Kidney (tissue), 14 donors: ENCODE measurements around the gene CHD2. TPM values are rescaled to one million over a fixed set of nuclear protein-coding genes. Genes with fewer than 3 reads are reported as not detected.
"Not testable (repeated sequence)": the region's sequence is repeated elsewhere in the genome, so short reads cannot be mapped to it uniquely, and the experiment has no call there.

Source experiments
- DNase-seq, 5 donors: peaks; one replicate each; pipeline ENCODE4 v3.0.0-alpha.2; 2013 to 2020
- FAIRE-seq: peaks from 2 replicates; lab custom pipeline; 2012; peaks lifted over from hg19 to GRCh38; lab: Jason Lieb, UNC
- H3K27ac ChIP-seq, 2 donors: one replicate each; pipeline ENCODE4 v1.7.0; 2013; ENCODE audit warnings: low read depth in 2 of 2, low read length in 2 of 2, inconsistent platforms in 1 of 2
- H3K27me3 ChIP-seq: one replicate; pipeline ENCODE4 v1.7.1; 2013; ENCODE audit warnings: low read length, inconsistent platforms; ENCODE audit not compliant: control insufficient read depth, insufficient read depth
- H3K36me3 ChIP-seq, 3 donors: one replicate each; pipeline versions ENCODE4 v1.7.0 to v1.7.1; 2013; ENCODE audit warnings: low read length in 3 of 3, control low read depth in 1 of 3, inconsistent platforms in 1 of 3; ENCODE audit not compliant: insufficient read depth in 3 of 3, control insufficient read depth in 2 of 3
- H3K4me1 ChIP-seq, 3 donors: one replicate each; pipeline versions ENCODE4 v1.7.0 to v1.7.1; 2013; ENCODE audit warnings: low read length in 3 of 3, inconsistent platforms in 1 of 3, low read depth in 1 of 3; ENCODE audit not compliant: control insufficient read depth in 2 of 3, insufficient read depth in 2 of 3
- H3K4me3 ChIP-seq, 3 donors: one replicate each; pipeline versions ENCODE4 v1.7.0 to v1.8.1; 2013; ENCODE audit warnings: low read length in 3 of 3, control low read depth in 1 of 3, inconsistent platforms in 1 of 3
- H3K9ac ChIP-seq, 3 donors: one replicate each; pipeline versions ENCODE4 v1.7.0 to v1.7.1; 2013; ENCODE audit warnings: low read length in 3 of 3, control low read depth in 1 of 3, inconsistent platforms in 1 of 3
- H3K9me3 ChIP-seq, 3 donors: one replicate each; pipeline versions ENCODE4 v1.7.0 to v1.7.1; 2013; ENCODE audit warnings: low read length in 3 of 3, control low read depth in 1 of 3, inconsistent platforms in 1 of 3; ENCODE audit not compliant: control insufficient read depth in 2 of 3, insufficient read depth in 1 of 3
- intact Hi-C: fragments of 100-400 bp; cut with DNase I; formaldehyde crosslinking; loops from one replicate; pipeline ENCODE4 v1.11.1; 2022
- polyA plus RNA-seq: library from polyadenylated mRNA; stranded (reverse); fragments of 350-450 nt; fragmentation: Illumina TruSeq; extraction: RNeasy Lipid Tissue Mini Kit (QIAGEN cat#74804); gene quantifications from one replicate; pipeline ENCODE4 v1.2.3, GENCODE V29; 2014; ENCODE audit warnings: low read depth, low replicate concordance; ENCODE audit not compliant: insufficient read depth
- total RNA-seq: library from RNA; stranded (reverse); fragmentation: NEBNext Ultra II Directional; extraction: Animal tissue kit (Norgen Biotek cat#: 25700); gene quantifications from one replicate; pipeline ENCODE4 v1.2.1, GENCODE V29; 2021
- TF ChIP-seq, protein P1 (sequence below): IDR thresholded peaks from 3 replicates; pipeline ENCODE4 v1.5.1; 2012; ENCODE audit warnings: mild to moderate bottlenecking, moderate library complexity, borderline replicate concordance; ENCODE audit not compliant: insufficient read depth; ENCODE audit errors: extremely low read depth
- donor health status: control.
- donor health status: control.
- donor health status: control.
- donor health status: control.
- donor health status: control.
- donor health status: DM: yes; HTN: yes; CAD: no.
- donor health status: Normal renal cell carcinoma (clear cell type).

The CHD2 gene
- total and polyA plus RNA-seq, 2 donors from 2014 or later, result 22.5 to 137 TPM

DNA sequence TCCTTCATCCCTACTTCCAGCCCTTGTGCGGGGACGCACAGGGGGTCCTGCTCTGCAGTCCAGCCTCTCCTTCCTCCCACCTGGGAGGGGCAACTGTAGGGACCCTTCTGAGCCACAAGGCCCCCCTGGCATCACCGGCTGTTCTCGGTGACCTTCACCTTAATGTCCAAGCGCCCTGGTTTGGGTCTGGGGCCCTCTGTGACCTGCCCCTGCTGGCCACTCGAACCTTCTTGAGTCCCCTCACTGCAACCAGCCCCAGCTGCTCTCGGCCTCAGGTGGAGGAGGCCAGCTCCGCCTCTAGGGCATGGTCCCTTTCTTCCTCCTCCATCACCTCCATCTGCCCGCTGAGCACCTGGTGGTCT, 131.0 kb downstream of the CHD2 start:
- H3K4me3 ChIP-seq, result no peak overlapping the region
- peaks cover 3 to 11% (median 7%) of the 10 kb centered on the region in 3 donors for H3K36me3 ChIP-seq
- TF ChIP-seq, protein P1, sequence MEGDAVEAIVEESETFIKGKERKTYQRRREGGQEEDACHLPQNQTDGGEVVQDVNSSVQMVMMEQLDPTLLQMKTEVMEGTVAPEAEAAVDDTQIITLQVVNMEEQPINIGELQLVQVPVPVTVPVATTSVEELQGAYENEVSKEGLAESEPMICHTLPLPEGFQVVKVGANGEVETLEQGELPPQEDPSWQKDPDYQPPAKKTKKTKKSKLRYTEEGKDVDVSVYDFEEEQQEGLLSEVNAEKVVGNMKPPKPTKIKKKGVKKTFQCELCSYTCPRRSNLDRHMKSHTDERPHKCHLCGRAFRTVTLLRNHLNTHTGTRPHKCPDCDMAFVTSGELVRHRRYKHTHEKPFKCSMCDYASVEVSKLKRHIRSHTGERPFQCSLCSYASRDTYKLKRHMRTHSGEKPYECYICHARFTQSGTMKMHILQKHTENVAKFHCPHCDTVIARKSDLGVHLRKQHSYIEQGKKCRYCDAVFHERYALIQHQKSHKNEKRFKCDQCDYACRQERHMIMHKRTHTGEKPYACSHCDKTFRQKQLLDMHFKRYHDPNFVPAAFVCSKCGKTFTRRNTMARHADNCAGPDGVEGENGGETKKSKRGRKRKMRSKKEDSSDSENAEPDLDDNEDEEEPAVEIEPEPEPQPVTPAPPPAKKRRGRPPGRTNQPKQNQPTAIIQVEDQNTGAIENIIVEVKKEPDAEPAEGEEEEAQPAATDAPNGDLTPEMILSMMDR, result no peak
- no peak overlapping the region for H3K9ac ChIP-seq
- no peaks in the 10 kb centered on the region for H3K9me3 ChIP-seq
- H3K4me1 ChIP-seq, result peaks cover 0 to 15% (median 0%) of the 10 kb centered on the region in 3 donors
- intact Hi-C loops, result loop anchor here (5.0 kb wide), 1 partner anchor 1091 kb away; no protein-coding TSS in a partner anchor
- no peaks in the 10 kb centered on the region for H3K27me3 ChIP-seq
- DNase-seq (peak in 2 of 5 donors; percentile 63 to 71), FAIRE-seq (no peak)
- H3K27ac ChIP-seq, result no peak overlapping the region

DNA sequence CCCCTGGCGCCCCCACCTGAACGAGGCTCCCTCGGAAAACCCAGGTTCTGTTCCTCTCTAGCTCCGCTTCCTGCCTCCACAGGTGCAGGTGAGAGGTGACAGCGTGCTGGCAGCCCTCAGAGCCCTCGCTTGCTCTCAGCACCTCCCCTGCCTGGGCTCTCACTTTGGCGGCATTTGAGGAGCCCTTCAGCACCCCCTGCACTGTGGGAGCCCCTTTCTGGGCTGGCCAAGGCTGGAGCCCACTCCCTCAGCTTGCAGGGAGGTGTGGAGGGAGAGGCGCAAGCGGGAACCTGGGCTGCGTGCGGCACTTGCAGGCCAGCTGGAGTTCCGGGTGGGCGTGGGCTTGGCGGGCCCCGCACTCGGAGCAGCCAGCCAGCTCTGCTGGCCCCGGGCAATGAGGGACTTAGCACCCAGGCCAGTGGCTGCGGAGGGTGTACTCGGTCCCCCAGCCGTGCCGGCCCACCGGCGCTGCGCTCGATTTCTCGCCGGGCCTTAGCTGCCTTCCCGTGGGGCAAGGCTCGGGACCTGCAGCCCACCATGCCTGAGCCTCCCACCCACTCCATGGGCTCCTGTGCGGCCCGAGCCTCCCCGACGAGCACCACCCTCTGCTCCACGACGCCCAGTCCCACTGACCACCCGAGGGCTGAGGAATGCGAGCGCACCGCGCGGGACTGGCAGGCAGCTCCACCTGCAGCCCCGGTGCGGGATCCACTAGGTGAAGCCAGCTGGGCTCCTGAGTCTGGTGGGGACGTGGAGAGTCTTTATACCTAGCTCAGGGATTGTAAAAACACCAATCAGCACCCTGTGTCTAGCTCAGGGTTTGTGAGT, 131.6 kb downstream of the CHD2 start:
- H3K9me3 ChIP-seq, H3K36me3 ChIP-seq, H3K27me3 ChIP-seq, H3K4me3 ChIP-seq, H3K9ac ChIP-seq, FAIRE-seq, H3K27ac ChIP-seq: not testable (repeated sequence)
- intact Hi-C loops, result loop anchor here (5.0 kb wide), 1 partner anchor 1091 kb away; no protein-coding TSS in a partner anchor
- H3K4me1 ChIP-seq, result peaks cover 0 to 15% (median 0%) of the 10 kb centered on the region in 3 donors
- peak in 2 of 5 donors; percentile 5 to 66 for DNase-seq

DNA sequence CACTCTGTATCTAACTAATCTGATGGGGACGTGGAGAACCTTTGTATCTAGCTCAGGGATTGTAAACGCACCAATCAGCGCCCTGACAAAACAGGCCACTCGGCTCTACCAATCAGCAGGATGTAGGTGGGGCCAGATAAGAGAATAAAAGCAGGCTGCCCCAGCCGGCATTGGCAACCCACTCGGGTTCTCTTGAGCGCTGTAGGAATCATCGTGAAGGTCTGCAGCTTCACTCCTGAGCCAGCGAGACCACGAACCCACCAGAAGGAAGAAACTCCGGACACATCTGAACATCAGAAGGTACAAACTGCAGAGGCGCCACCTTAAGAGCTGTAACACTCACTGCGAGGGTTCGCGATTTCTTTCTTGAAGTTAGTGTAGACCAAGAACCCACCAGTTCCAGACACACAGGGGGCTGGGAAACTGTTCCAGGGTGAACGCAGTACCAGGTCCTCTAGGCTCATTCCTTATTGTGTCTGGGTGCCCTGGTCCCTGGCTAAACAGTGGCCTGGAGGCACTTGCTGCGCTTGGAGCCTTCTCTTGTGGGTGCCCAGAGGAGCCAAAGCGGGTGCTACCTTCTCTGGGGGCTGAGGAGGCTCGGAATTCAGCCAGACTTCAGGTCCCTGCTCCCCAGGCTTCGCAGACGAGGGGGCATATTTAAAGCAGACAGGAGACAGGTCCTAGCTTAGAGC, 132.5 kb downstream of the CHD2 start:
- DNase-seq, result peak in 2 of 5 donors; percentile 8 to 33
- not testable (repeated sequence) for H3K4me3 ChIP-seq, H3K27ac ChIP-seq, H3K27me3 ChIP-seq, H3K36me3 ChIP-seq, H3K9ac ChIP-seq, FAIRE-seq, H3K9me3 ChIP-seq
- intact Hi-C loops, result loop anchor here (5.0 kb wide), 1 partner anchor 1090 kb away; no protein-coding TSS in a partner anchor
- peaks cover 0 to 15% (median 0%) of the 10 kb centered on the region in 3 donors for H3K4me1 ChIP-seq

DNA sequence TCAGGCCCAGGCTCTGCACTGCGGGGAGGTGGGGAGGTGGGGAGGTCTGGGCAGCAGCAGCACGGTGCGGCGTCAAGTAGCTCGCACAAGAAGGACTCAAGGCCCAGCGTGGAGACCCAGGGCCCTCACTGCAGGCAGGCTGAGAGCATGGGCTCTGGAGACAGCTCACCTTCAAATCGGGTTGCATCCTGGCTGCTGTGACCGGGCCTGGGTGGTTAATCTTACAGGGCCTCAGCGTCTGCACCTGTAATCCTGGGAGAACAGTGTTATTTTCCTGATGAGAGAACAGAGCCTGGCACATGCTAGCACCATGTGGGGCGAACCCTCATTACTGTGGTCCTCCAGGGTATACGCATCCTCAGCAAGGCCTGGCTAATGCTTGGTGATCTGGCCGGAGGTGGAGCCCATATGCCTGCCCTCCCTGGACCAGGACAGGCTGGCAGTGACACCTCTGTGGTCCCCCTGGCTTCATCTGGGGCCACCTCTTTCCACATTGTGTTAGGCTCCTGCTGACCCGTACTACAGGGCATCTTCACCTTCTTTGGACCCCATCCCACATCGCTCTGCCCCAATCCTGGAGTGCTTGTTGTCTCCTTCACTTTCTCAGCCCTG, 133.4 kb downstream of the CHD2 start:
- Histone ChIP-seq H3K9me3 (no peaks in the 10 kb centered on the region), H3K4me1 (peaks cover 0 to 12% (median 0%) of the 10 kb centered on the region in 3 donors), H3K27me3 (no peaks in the 10 kb centered on the region), H3K4me3 (no peak overlapping the region), H3K9ac (no peak overlapping the region), H3K36me3 (no peaks in the 10 kb centered on the region), H3K27ac (no peak overlapping the region)
- DNase-seq, result peak in 3 of 5 donors; percentile 5 to 35 (median 25)
- intact Hi-C loops, result loop anchor here (5.0 kb wide), 1 partner anchor 1089 kb away; no protein-coding TSS in a partner anchor
- no peak for FAIRE-seq
- TF ChIP-seq, protein P1, result no peak
